GM12878 (cell line): ENCODE results near the gene CHMP1A. TPM values are rescaled to one million over a fixed set of nuclear protein-coding genes. Genes with fewer than 3 reads are reported as not detected.

ENCODE experiments used
- ATAC-seq: fragments of 200-7000 bp; cut with Tn5 transposase; 3 replicates; pipeline ENCODE4 v1.9.1; 2020; ENCODE audit warnings: mild to moderate bottlenecking, moderate library complexity
- BruUV-seq: library from RNA; stranded (reverse); fragments of 400-500 nt; replicated peaks from 2 replicates; lab custom pipeline; 2021; lab: Mats Ljungman, UMichigan
- CTCF ChIA-PET: fragments of 300-600 bp; sonication (Branson Sonifier 250); formaldehyde crosslinking; extraction: SDS; loops from one replicate; lab custom pipeline; 2021; ENCODE audit warnings: inconsistent platforms; lab: Yijun Ruan, JAX
- POLR2A ChIA-PET: fragments of 350-600 bp; formaldehyde crosslinking; extraction: SDS; loops from one replicate; lab custom pipeline; 2021; ENCODE audit warnings: inconsistent platforms; lab: Charles Lee
- RAD21 ChIA-PET: fragments of 300-600 bp; sonication (Branson Sonifier 250); formaldehyde crosslinking; loops from one replicate; lab custom pipeline; 2023; ENCODE audit warnings: antibody characterized with exemption; ENCODE audit not compliant: unreplicated experiment; lab: Charles Lee
- SMC1A ChIA-PET: fragments of 300-600 bp; sonication (Branson Sonifier 250); formaldehyde crosslinking; loops from one replicate; lab custom pipeline; 2023; ENCODE audit not compliant: unreplicated experiment, uncharacterized antibody; lab: Charles Lee
- DNase-seq: peaks from one replicate; pipeline ENCODE4 v3.0.0-alpha.2; 2011; ENCODE audit warnings: low read depth, low spot score
- FAIRE-seq: peaks from 3 replicates; lab custom pipeline; 2011; peaks lifted over from hg19 to GRCh38; lab: Jason Lieb, UNC
- H2AFZ ChIP-seq: 2 replicates; pipeline ENCODE4 v1.6.0; 2011; ENCODE audit warnings: low read depth, low read length, control low read depth; ENCODE audit not compliant: control insufficient read depth
- H3K27ac ChIP-seq: 2 replicates; pipeline ENCODE4 v1.5.1; 2011; ENCODE audit warnings: control low read depth; ENCODE audit not compliant: control insufficient read depth, insufficient read depth
- H3K27me3 ChIP-seq, 2 experiments: replicated peaks in 1 of 2; 2 replicates each; pipeline versions ENCODE4 v1.6.0 to v1.6.1; 2011; ENCODE audit warnings: low read length in 1 of 2; ENCODE audit not compliant: control insufficient read depth in 2 of 2, insufficient read depth in 2 of 2
- H3K36me3 ChIP-seq, 2 experiments: 2 replicates each; pipeline ENCODE4 v1.5.1; 2011; ENCODE audit warnings: low read length in 1 of 2; ENCODE audit not compliant: control insufficient read depth in 2 of 2, insufficient read depth in 2 of 2
- H3K4me1 ChIP-seq: 2 replicates; pipeline ENCODE4 v1.6.1; 2011; ENCODE audit warnings: mild to moderate bottlenecking, low read length, moderate library complexity, mixed read lengths; ENCODE audit not compliant: control insufficient read depth, insufficient read depth
- H3K4me2 ChIP-seq: 2 replicates; pipeline ENCODE4 v1.6.0; 2011; ENCODE audit warnings: control low read depth; ENCODE audit not compliant: control insufficient read depth, insufficient read depth
- H3K4me3 ChIP-seq: fragments of 200-600 bp; sonication (generic); 2 replicates; pipeline ENCODE4 v1.5.1; 2016
- H3K79me2 ChIP-seq: 2 replicates; pipeline ENCODE4 v1.6.0; 2011; ENCODE audit warnings: low read length; ENCODE audit not compliant: control insufficient read depth, insufficient read depth
- H3K9ac ChIP-seq: 2 replicates; pipeline ENCODE4 v1.8.0; 2011; ENCODE audit warnings: low read length, control low read depth, mixed read lengths; ENCODE audit not compliant: control insufficient read depth, insufficient read depth
- H3K9me3 ChIP-seq: replicated peaks from 3 replicates; pipeline ENCODE4 v1.5.1; 2011; ENCODE audit warnings: mild to moderate bottlenecking, low read length; ENCODE audit not compliant: control insufficient read depth, insufficient read depth
- H4K20me1 ChIP-seq: 2 replicates; pipeline ENCODE4 v1.6.0; 2011; ENCODE audit not compliant: control insufficient read depth, insufficient read depth
- BHLHE40 ChIP-seq, 2 experiments: fragments of 450-650 bp in 1 of 2; IDR thresholded peaks; 2 replicates each; pipeline ENCODE4 v1.6.1; 2011 to 2017; ENCODE audit warnings: low read depth in 2 of 2, borderline replicate concordance in 1 of 2, improper control_type of control experiment in 1 of 2, low read length in 1 of 2, mild to moderate bottlenecking in 1 of 2
- CEBPB ChIP-seq, 2 experiments: fragments of 150-350 bp in 1 of 2; IDR thresholded peaks; 2 replicates each; pipeline ENCODE4 v1.6.1; 2012 to 2014; ENCODE audit warnings: low read depth in 2 of 2, low read length in 2 of 2, borderline replicate concordance in 1 of 2, inconsistent platforms in 1 of 2
- EGR1 ChIP-seq, 2 experiments: IDR thresholded peaks; 1 replicate in 1 of 2; 2 replicates in 1 of 2; pipeline ENCODE4 v1.6.1; 2011 to 2012; ENCODE audit warnings: low read depth in 2 of 2, low read length in 2 of 2, borderline replicate concordance in 1 of 2, mild to moderate bottlenecking in 1 of 2, moderate library complexity in 1 of 2
- FOS ChIP-seq: IDR thresholded peaks from 3 replicates; pipeline ENCODE4 v1.6.1; 2011; ENCODE audit warnings: borderline replicate concordance; ENCODE audit not compliant: insufficient read length; ENCODE audit errors: extremely low read depth
- FOXM1 ChIP-seq: IDR thresholded peaks from 2 replicates; pipeline ENCODE4 v1.6.1; 2012; ENCODE audit warnings: low read depth, mild to moderate bottlenecking, inconsistent platforms, low read length, moderate library complexity
- HCFC1 ChIP-seq: fragments of 150-350 bp; IDR thresholded peaks from 2 replicates; pipeline ENCODE4 v1.6.1; 2014; ENCODE audit warnings: low read length
- NFXL1 ChIP-seq: fragments of 450-650 bp; IDR thresholded peaks from 2 replicates; pipeline ENCODE4 v1.6.1; 2017; ENCODE audit warnings: antibody characterized with exemption, mild to moderate bottlenecking, borderline replicate concordance
- PAX8 ChIP-seq: fragments of 450-650 bp; IDR thresholded peaks from 2 replicates; pipeline ENCODE4 v1.6.1; 2017; ENCODE audit warnings: mild to moderate bottlenecking, moderate library complexity
- POLR2A ChIP-seq: IDR thresholded peaks from 2 replicates; pipeline ENCODE4 v1.6.1; 2011; ENCODE audit warnings: low read depth, mild to moderate bottlenecking, low read length
- SMARCA5 ChIP-seq: fragments of 450-650 bp; IDR thresholded peaks from 2 replicates; pipeline ENCODE4 v1.6.1; 2017; ENCODE audit warnings: mild to moderate bottlenecking
- SMC3 ChIP-seq: IDR thresholded peaks from 2 replicates; pipeline ENCODE4 v1.6.1; 2011; ENCODE audit warnings: low read length, improper control_type of control experiment, borderline replicate concordance
- STAT3 ChIP-seq: IDR thresholded peaks from 2 replicates; pipeline ENCODE4 v1.6.1; 2011; ENCODE audit warnings: low read depth, low read length, improper control_type of control experiment
- TCF7 ChIP-seq: IDR thresholded peaks from 2 replicates; pipeline ENCODE4 v1.6.1; 2014; ENCODE audit warnings: antibody characterized with exemption, borderline replicate concordance
- ZNF217 ChIP-seq: fragments of 450-650 bp; IDR thresholded peaks from 2 replicates; pipeline ENCODE4 v1.6.1; 2017; ENCODE audit warnings: antibody characterized with exemption, mild to moderate bottlenecking
- WGBS: methylation state at CpG from one replicate; pipeline ENCODE4 v1.1.6; 2016; ENCODE audit warnings: low lambda C conversion rate; ENCODE audit not compliant: insufficient replicate concordance, insufficient coverage; ENCODE audit errors: missing lambda C conversion rate; 5-methylcytosine and 5-hydroxymethylcytosine counted together
- in situ Hi-C: fragments of 300-500 bp; cut with MboI; formaldehyde crosslinking; loops from 9 replicates; pipeline ENCODE4 v1.14.3; 2018; ENCODE audit warnings: mixed read lengths
- intact Hi-C: fragments of 100-400 bp; cut with micrococcal nuclease; formaldehyde crosslinking; loops from one replicate; pipeline ENCODE4 v1.14.2; 2022; ENCODE audit not compliant: unreplicated experiment
- polyA plus RNA-seq, 11 experiments: library from polyadenylated mRNA; depleted of rRNA in 4 of 11; unstranded in 6 of 11; stranded (reverse) in 5 of 11; fragments of >200 nt; fragmentation: Nextera tagmentation in 4 of 11; fragmentation: Illumina TruSeq in 1 of 11; extraction: Ambion mirVana in 4 of 11; extraction: Trizol in 1 of 11; gene quantifications; 1 replicate in 1 of 11; 2 replicates in 10 of 11; pipeline versions ENCODE4 v1.2.1 to v1.2.3, GENCODE V29; 2011 to 2016; ENCODE audit warnings: inconsistent platforms in 2 of 11, missing spikeins in 2 of 11, low read depth in 1 of 11
- total RNA-seq, 4 experiments: library from RNA; depleted of rRNA in 3 of 4; stranded (reverse); fragments of >200 nt in 3 of 4; fragmentation: Illumina TruSeq in 1 of 4; extraction: Trizol in 1 of 4; gene quantifications; 2 replicates each; pipeline versions ENCODE4 v1.2.1 to v1.2.3, GENCODE V29; 2013 to 2021
- TF ChIP-seq, protein P1 (sequence below): fragments of 450-650 bp; IDR thresholded peaks from 2 replicates; pipeline ENCODE4 v1.6.1; 2016; ENCODE audit warnings: mild to moderate bottlenecking
- TF ChIP-seq, protein P2 (sequence below): fragments of 450-650 bp; IDR thresholded peaks from 2 replicates; pipeline ENCODE4 v1.6.1; 2018; ENCODE audit warnings: mild to moderate bottlenecking, low read depth, moderate library complexity; ENCODE audit not compliant: partially characterized antibody

Gene CHMP1A
- total and polyA plus RNA-seq, 10 of the 15 experiments (the other 5 are each of a cell fraction or from before 2014, with no cell fraction given) = 1.0 to 86.7 (median 54.7) TPM

GRCh38 chr16:89700649-89701424, 43.3 kb upstream of the CHMP1A start:
- peak overlapping the region; percentile 77 for H2AFZ ChIP-seq
- no peak for FAIRE-seq
- H3K4me1 ChIP-seq = peaks cover 22% of the 10 kb centered on the region
- ChIA-PET SMC1A (interaction anchor here (0.9 to 1.6 kb wide), 8 partner anchors 12 to 163 kb away, joined by 3 to 12 read pairs (median 4); partner anchors contain the start of gene CDK10), RAD21 (interaction anchor here (0.6 to 3.5 kb wide), 16 partner anchors 14 to 888 kb away, joined by 3 to 26 read pairs (median 5); partner anchors contain the start of genes CDK10, CHMP1A, CPNE7 and SPATA33), POLR2A (interaction anchor here (0.6 to 2.6 kb wide), 7 partner anchors 14 to 172 kb away, joined by 3 to 20 read pairs (median 7); partner anchors contain the start of genes CDK10 and TCF25), CTCF (interaction anchor here (0.6 to 3.2 kb wide), 28 partner anchors 14 to 212 kb away, joined by 3 to 56 read pairs (median 4); partner anchors contain the start of genes CDK10, CHMP1A, SPATA33 and TCF25)
- peak; percentile 52 for ATAC-seq
- 1% methylated on average over 75 of the region's 78 CpGs for WGBS
- no peak for DNase-seq
- no peaks in the 10 kb centered on the region for H3K27me3 ChIP-seq
- no peaks in the 10 kb centered on the region; the same call in 1 of the 2 replicates for H4K20me1 ChIP-seq
- H3K79me2 ChIP-seq = no peaks in the 10 kb centered on the region
- H3K4me3 ChIP-seq = peak overlapping the region; percentile 83
- intact Hi-C loops (loop anchor here (1.0 to 10.0 kb wide), 2 partner anchors 160 to 214 kb away; partner anchors contain the start of gene MC1R), in situ Hi-C loops (loop anchor here (5.0 to 10.0 kb wide), 2 partner anchors 94 to 161 kb away; no protein-coding TSS in a partner anchor)
- no peaks in the 10 kb centered on the region for H3K9me3 ChIP-seq
- peak overlapping the region; percentile 41 for H3K9ac ChIP-seq
- BruUV-seq = TSS peak; percentile 50
- peaks cover 0 to 2% of the 10 kb centered on the region in 2 experiments; a peak in 2 of 4 replicates for H3K36me3 ChIP-seq
- H3K4me2 ChIP-seq = peak overlapping the region; percentile 91
- H3K27ac ChIP-seq = no peak overlapping the region; the same call in 1 of the 2 replicates
- TF ChIP-seq CEBPB (IDR thresholded peaks at IDR 0.05; ENCODE audit: borderline replicate concordance in 1 of 2, low read depth in 2 of 2, low read length in 2 of 2) = no peak
- TF ChIP-seq STAT3 = no peak
- TF ChIP-seq FOS = no peak
- no peak for TF ChIP-seq FOXM1
- no peak for TF ChIP-seq TCF7
- TF ChIP-seq POLR2A = peak; percentile 34; the same call in 1 of the 2 replicates
- TF ChIP-seq, protein P1, sequence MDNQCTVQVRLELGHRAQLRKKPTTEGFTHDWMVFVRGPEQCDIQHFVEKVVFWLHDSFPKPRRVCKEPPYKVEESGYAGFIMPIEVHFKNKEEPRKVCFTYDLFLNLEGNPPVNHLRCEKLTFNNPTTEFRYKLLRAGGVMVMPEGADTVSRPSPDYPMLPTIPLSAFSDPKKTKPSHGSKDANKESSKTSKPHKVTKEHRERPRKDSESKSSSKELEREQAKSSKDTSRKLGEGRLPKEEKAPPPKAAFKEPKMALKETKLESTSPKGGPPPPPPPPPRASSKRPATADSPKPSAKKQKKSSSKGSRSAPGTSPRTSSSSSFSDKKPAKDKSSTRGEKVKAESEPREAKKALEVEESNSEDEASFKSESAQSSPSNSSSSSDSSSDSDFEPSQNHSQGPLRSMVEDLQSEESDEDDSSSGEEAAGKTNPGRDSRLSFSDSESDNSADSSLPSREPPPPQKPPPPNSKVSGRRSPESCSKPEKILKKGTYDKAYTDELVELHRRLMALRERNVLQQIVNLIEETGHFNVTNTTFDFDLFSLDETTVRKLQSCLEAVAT = no peak
- peak; percentile 7; the same call in 1 of the 2 replicates for TF ChIP-seq SMC3
- peak; percentile 28; the same call in 1 of the 2 replicates for TF ChIP-seq SMARCA5
- TF ChIP-seq BHLHE40 (IDR thresholded peaks at IDR 0.05; ENCODE audit: borderline replicate concordance in 1 of 2, low read depth in 2 of 2, low read length in 1 of 2) = peak in 1 of 2 experiments; percentile 61; a peak in 2 of 4 replicates
- 0 out of 2 replicates have a peak, but pooled peaks have one; percentile 23 for TF ChIP-seq HCFC1
- 0 out of 3 replicates have a peak, but pooled peaks of 1 of the 2 experiments have one; percentile 38 for TF ChIP-seq EGR1 (IDR thresholded peaks at IDR 0.05; ENCODE audit: borderline replicate concordance in 1 of 2, low read depth in 2 of 2, low read length in 2 of 2)
- TF ChIP-seq, protein P2, sequence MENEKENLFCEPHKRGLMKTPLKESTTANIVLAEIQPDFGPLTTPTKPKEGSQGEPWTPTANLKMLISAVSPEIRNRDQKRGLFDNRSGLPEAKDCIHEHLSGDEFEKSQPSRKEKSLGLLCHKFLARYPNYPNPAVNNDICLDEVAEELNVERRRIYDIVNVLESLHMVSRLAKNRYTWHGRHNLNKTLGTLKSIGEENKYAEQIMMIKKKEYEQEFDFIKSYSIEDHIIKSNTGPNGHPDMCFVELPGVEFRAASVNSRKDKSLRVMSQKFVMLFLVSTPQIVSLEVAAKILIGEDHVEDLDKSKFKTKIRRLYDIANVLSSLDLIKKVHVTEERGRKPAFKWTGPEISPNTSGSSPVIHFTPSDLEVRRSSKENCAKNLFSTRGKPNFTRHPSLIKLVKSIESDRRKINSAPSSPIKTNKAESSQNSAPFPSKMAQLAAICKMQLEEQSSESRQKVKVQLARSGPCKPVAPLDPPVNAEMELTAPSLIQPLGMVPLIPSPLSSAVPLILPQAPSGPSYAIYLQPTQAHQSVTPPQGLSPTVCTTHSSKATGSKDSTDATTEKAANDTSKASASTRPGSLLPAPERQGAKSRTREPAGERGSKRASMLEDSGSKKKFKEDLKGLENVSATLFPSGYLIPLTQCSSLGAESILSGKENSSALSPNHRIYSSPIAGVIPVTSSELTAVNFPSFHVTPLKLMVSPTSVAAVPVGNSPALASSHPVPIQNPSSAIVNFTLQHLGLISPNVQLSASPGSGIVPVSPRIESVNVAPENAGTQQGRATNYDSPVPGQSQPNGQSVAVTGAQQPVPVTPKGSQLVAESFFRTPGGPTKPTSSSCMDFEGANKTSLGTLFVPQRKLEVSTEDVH = no peak
- 0 out of 2 replicates have a peak, but pooled peaks have one; percentile 33 for TF ChIP-seq NFXL1
- TF ChIP-seq PAX8 = no peak
- TF ChIP-seq ZNF217 = 0 out of 2 replicates have a peak, but pooled peaks have one; percentile 13
